Caco-2 (cell line): Measurements from ENCODE around the gene ATP8A2. TPM values are rescaled to one million over a fixed set of nuclear protein-coding genes. Genes with fewer than 3 reads are reported as not detected.

ENCODE experiments used
- BruUV-seq: library from RNA; stranded (reverse); fragments of 400-500 nt; replicated peaks from 2 replicates; lab custom pipeline; 2021; lab: Mats Ljungman, UMichigan
- CTCF ChIA-PET: fragments of 300-600 bp; sonication (Branson Sonifier 250); formaldehyde crosslinking; loops from one replicate; lab custom pipeline; 2022; ENCODE audit warnings: antibody characterized with exemption; lab: Charles Lee
- POLR2A ChIA-PET: fragments of 300-600 bp; sonication (Branson Sonifier 250); formaldehyde crosslinking; loops from one replicate; lab custom pipeline; 2022; ENCODE audit warnings: antibody characterized with exemption; lab: Charles Lee
- DNase-seq, 2 experiments: peaks; one replicate each; pipeline versions ENCODE4 v3.0.0 to v3.0.0-alpha.2; 2020 to 2022
- H3K27me3 ChIP-seq: replicated peaks from 2 replicates; pipeline ENCODE4 v1.6.0; 2011; ENCODE audit warnings: low read length; ENCODE audit not compliant: control insufficient read depth, insufficient read depth
- H3K36me3 ChIP-seq: 2 replicates; pipeline ENCODE4 v1.5.1; 2011; ENCODE audit warnings: low read length; ENCODE audit not compliant: control insufficient read depth, insufficient read depth
- H3K4me1 ChIP-seq: fragments of 250-450 bp; sonication (Bioruptor Pico); 2 replicates; pipeline ENCODE4 v1.5.1; 2020; ENCODE audit warnings: mild to moderate bottlenecking
- H3K4me3 ChIP-seq: 2 replicates; pipeline ENCODE4 v1.5.1; 2011; ENCODE audit warnings: low read depth, mild to moderate bottlenecking, control low read depth, low read length
- H3K9me3 ChIP-seq: fragments of 250-450 bp; sonication (Bioruptor Pico); 2 replicates; pipeline ENCODE4 v1.5.1; 2020; ENCODE audit warnings: mild to moderate bottlenecking, moderate library complexity
- H3K27ac Mint-ChIP-seq: one replicate; pipeline ENCODE4 v1.8.0; 2022; ENCODE audit warnings: mixed read lengths; ENCODE audit not compliant: unreplicated experiment
- H3K27me3 Mint-ChIP-seq: one replicate; pipeline ENCODE4 v1.8.0; 2022; ENCODE audit warnings: mixed read lengths; ENCODE audit not compliant: insufficient read depth, unreplicated experiment
- H3K36me3 Mint-ChIP-seq: one replicate; pipeline ENCODE4 v1.8.0; 2022; ENCODE audit warnings: mild to moderate bottlenecking, mixed read lengths; ENCODE audit not compliant: insufficient read depth, unreplicated experiment
- H3K4me1 Mint-ChIP-seq: one replicate; pipeline ENCODE4 v1.8.0; 2022; ENCODE audit warnings: low read depth, mixed read lengths; ENCODE audit not compliant: unreplicated experiment
- H3K4me3 Mint-ChIP-seq: one replicate; pipeline ENCODE4 v1.8.0; 2022; ENCODE audit warnings: mild to moderate bottlenecking, moderate library complexity, mixed read lengths; ENCODE audit not compliant: unreplicated experiment
- H3K9me3 Mint-ChIP-seq: one replicate; pipeline ENCODE4 v1.8.0; 2022; ENCODE audit warnings: mixed read lengths; ENCODE audit not compliant: unreplicated experiment
- CTCF ChIP-seq, 2 experiments: fragments of 200-600 bp in 1 of 2; IDR thresholded peaks; 1 replicate in 1 of 2; 2 replicates in 1 of 2; pipeline versions ENCODE4 v1.5.1 to v1.8.0; 2011 to 2022; ENCODE audit warnings: antibody characterized with exemption in 1 of 2, control low read depth in 1 of 2, inconsistent platforms in 1 of 2, low read depth in 1 of 2, low read length in 1 of 2, mild to moderate bottlenecking in 1 of 2, moderate library complexity in 1 of 2; ENCODE audit not compliant: insufficient read depth in 1 of 2, severe bottlenecking in 1 of 2, unreplicated experiment in 1 of 2
- intact Hi-C: fragments of 100-400 bp; cut with micrococcal nuclease; formaldehyde crosslinking; loops from one replicate; pipeline ENCODE4 v1.10.0; 2022; ENCODE audit not compliant: unreplicated experiment
- total RNA-seq: library from RNA; stranded (reverse); gene quantifications from 2 replicates; pipeline ENCODE4 v1.2.3, GENCODE V29; 2022

ATP8A2 gene
- total RNA-seq, 1 experiment from 2014 or later = 0.05 TPM

- ChIA-PET POLR2A (no interaction called here), CTCF (no interaction called here)
- no peak for DNase-seq
- intact Hi-C loops = no loop called here
- Histone ChIP-seq H3K36me3 (no peaks in the 10 kb centered on the region), H3K27me3 (no peaks in the 10 kb centered on the region), H3K9me3 (no peaks in the 10 kb centered on the region), H3K4me3 (no peak overlapping the region), H3K4me1 (no peaks in the 10 kb centered on the region)
- H3K27me3 Mint-ChIP-seq = peaks cover 16% of the 10 kb centered on the region
- BruUV-seq = no TSS peak
- no peaks in the 10 kb centered on the region for H3K4me1 Mint-ChIP-seq
- no peak for TF ChIP-seq CTCF (IDR thresholded peaks at IDR 0.05; ENCODE audit: insufficient read depth in 1 of 2, low read depth in 1 of 2, low read length in 1 of 2, severe bottlenecking in 1 of 2, unreplicated experiment in 1 of 2)
- no peak overlapping the region for H3K27ac Mint-ChIP-seq
- no peaks in the 10 kb centered on the region for H3K36me3 Mint-ChIP-seq
- H3K9me3 Mint-ChIP-seq = no peaks in the 10 kb centered on the region
- no peak overlapping the region for H3K4me3 Mint-ChIP-seq
These were observed 45.8 kb downstream of the ATP8A2 start for GRCh38 chr13:25417535-25417934.

- H3K36me3 Mint-ChIP-seq = no peaks in the 10 kb centered on the region
- no peak for DNase-seq
- Histone ChIP-seq H3K4me1 (no peaks in the 10 kb centered on the region), H3K9me3 (no peaks in the 10 kb centered on the region), H3K27me3 (no peaks in the 10 kb centered on the region), H3K4me3 (no peak overlapping the region), H3K36me3 (no peaks in the 10 kb centered on the region)
- intact Hi-C loops = no loop called here
- BruUV-seq = no TSS peak
- no peak overlapping the region for H3K4me3 Mint-ChIP-seq
- CTCF ChIA-PET = no interaction called here
- no peak for TF ChIP-seq CTCF (IDR thresholded peaks at IDR 0.05; ENCODE audit: insufficient read depth in 1 of 2, low read depth in 1 of 2, low read length in 1 of 2, severe bottlenecking in 1 of 2, unreplicated experiment in 1 of 2)
- peaks cover 19% of the 10 kb centered on the region for H3K27me3 Mint-ChIP-seq
- H3K27ac Mint-ChIP-seq = no peak overlapping the region
- H3K9me3 Mint-ChIP-seq = no peaks in the 10 kb centered on the region
- no peaks in the 10 kb centered on the region for H3K4me1 Mint-ChIP-seq
- POLR2A ChIA-PET = no interaction called here
These were observed 48.4 kb downstream of the ATP8A2 start for GRCh38 chr13:25420161-25420560.

- CTCF ChIA-PET = no interaction called here
- Mint-ChIP-seq H3K27me3 (peaks cover 12% of the 10 kb centered on the region), H3K4me3 (no peak overlapping the region), H3K4me1 (no peaks in the 10 kb centered on the region), H3K36me3 (no peaks in the 10 kb centered on the region), H3K27ac (no peak overlapping the region), H3K9me3 (no peaks in the 10 kb centered on the region)
- intact Hi-C loops = no loop called here
- no peaks in the 10 kb centered on the region for H3K4me1 ChIP-seq
- DNase-seq = no peak
- H3K27me3 ChIP-seq = no peaks in the 10 kb centered on the region
- peaks cover 2% of the 10 kb centered on the region; the same call in 1 of the 2 replicates for H3K9me3 ChIP-seq
- POLR2A ChIA-PET = no interaction called here
- no peak for TF ChIP-seq CTCF (IDR thresholded peaks at IDR 0.05; ENCODE audit: insufficient read depth in 1 of 2, low read depth in 1 of 2, low read length in 1 of 2, severe bottlenecking in 1 of 2, unreplicated experiment in 1 of 2)
- no peak overlapping the region for H3K4me3 ChIP-seq
- no TSS peak for BruUV-seq
- H3K36me3 ChIP-seq = no peaks in the 10 kb centered on the region
These were observed 49.8 kb downstream of the ATP8A2 start for GRCh38 chr13:25421612-25422011.
